ENCODE measurements around the gene STUB1.
A peak's percentile ranks its signal among the peaks of the same experiment; 100 is the strongest.

The STUB1 gene

GRCh38 chr16:666572-666971 is 13.6 kb upstream of the STUB1 start:
- DNase-seq (ENCODE audit: low read depth): no peak
- H3K4me3 ChIP-seq (ENCODE audit: control insufficient read depth, low read depth, low read length): no peak overlapping the region
- TF ChIP-seq CTCF (conservative IDR thresholded peaks at IDR 0.05; ENCODE audit: control insufficient read depth, insufficient read depth, low read depth, low read length): no peak

GRCh38 chr16:667113-667779 is 13.0 kb upstream of the STUB1 start:
- no peak overlapping the region for H3K4me3 ChIP-seq (ENCODE audit: control insufficient read depth, low read depth, low read length)
- TF ChIP-seq CTCF (conservative IDR thresholded peaks at IDR 0.05; ENCODE audit: control insufficient read depth, insufficient read depth, low read depth, low read length): no peak
- no peak for DNase-seq (ENCODE audit: low read depth)

- TF ChIP-seq CTCF (conservative IDR thresholded peaks at IDR 0.05; ENCODE audit: control insufficient read depth, insufficient read depth, low read depth, low read length): no peak
- H3K4me3 ChIP-seq (ENCODE audit: control insufficient read depth, low read depth, low read length): peak within 1 kb of the TSS; percentile 73
- peak; percentile 85 for DNase-seq (ENCODE audit: low read depth)
Observed at GRCh38 chr16:667780-668518, 12.3 kb upstream of the STUB1 start, which contains the start of gene RHOT2. Gene RHOT2, plus strand, starts transcription at chr16:668132. Its CDS starts 68 bp downstream, at chr16:668200.

GRCh38 chr16:668519-669171 is 11.6 kb upstream of the STUB1 start:
- no peak for DNase-seq (ENCODE audit: low read depth)
- TF ChIP-seq CTCF (conservative IDR thresholded peaks at IDR 0.05; ENCODE audit: control insufficient read depth, insufficient read depth, low read depth, low read length): no peak
- peak overlapping the region; percentile 73 for H3K4me3 ChIP-seq (ENCODE audit: control insufficient read depth, low read depth, low read length)

- DNase-seq (ENCODE audit: low read depth): no peak
- no peak for TF ChIP-seq CTCF (conservative IDR thresholded peaks at IDR 0.05; ENCODE audit: control insufficient read depth, insufficient read depth, low read depth, low read length)
- no peak overlapping the region for H3K4me3 ChIP-seq (ENCODE audit: control insufficient read depth, low read depth, low read length)
Observed at GRCh38 chr16:669666-670065, 10.5 kb upstream of the STUB1 start.

- no peak overlapping the region for H3K4me3 ChIP-seq (ENCODE audit: control insufficient read depth, low read depth, low read length)
- no peak for DNase-seq (ENCODE audit: low read depth)
- no peak for TF ChIP-seq CTCF (conservative IDR thresholded peaks at IDR 0.05; ENCODE audit: control insufficient read depth, insufficient read depth, low read depth, low read length)
Observed at GRCh38 chr16:670485-671352, 9.5 kb upstream of the STUB1 start.
